Cerebellar nuclear complex (tissue), 1 donor: ENCODE data around the gene RELN.

ENCODE experiments used
- DNase-seq, 2 experiments: peaks; one replicate each; lab custom pipeline; 2025; lab: John Stamatoyannopoulos, UW

Gene RELN

GRCh38 chr7:103474956-103475355 lies 514.5 kb downstream of the RELN start:
- DNase-seq = no peak

DNA sequence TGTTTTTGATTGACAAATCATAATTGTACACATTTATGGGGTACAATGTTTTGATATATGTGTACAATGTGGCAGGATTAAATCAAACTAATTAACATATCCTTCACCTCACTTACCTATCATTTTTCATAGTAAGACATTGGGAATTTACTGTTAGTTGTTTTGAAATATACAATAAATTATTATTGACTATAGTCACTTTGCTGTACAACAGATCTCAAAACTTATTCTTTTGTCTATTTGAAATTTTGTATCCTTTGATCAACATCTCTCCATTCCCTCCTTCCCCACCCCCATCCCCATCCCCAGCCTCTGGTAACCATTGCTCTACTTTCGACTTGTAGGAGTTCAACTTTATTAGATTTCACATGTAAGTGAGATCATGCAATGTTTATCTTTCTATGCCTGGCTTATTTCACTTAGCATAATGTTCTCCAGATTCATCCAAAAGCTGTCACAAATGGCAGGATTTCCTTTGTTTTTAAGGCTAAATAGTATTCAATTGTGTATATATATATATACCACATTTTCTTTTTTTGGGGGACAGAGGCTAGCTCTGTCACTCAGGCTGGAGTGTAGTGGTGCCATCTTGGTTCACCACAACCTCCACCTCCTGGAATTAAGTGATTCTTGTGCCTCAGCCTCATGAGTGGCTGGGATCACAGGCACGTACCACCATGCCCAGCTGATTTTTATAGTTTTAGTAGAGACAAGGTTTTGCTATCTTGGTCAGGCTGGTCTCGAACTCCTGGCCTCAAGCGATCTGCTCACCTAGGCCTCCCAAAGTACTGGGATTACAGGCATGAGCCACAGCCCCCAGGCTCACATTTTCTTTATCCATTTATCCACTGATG lies 520.1 kb downstream of the RELN start:
- DNase-seq = no peak

DNA sequence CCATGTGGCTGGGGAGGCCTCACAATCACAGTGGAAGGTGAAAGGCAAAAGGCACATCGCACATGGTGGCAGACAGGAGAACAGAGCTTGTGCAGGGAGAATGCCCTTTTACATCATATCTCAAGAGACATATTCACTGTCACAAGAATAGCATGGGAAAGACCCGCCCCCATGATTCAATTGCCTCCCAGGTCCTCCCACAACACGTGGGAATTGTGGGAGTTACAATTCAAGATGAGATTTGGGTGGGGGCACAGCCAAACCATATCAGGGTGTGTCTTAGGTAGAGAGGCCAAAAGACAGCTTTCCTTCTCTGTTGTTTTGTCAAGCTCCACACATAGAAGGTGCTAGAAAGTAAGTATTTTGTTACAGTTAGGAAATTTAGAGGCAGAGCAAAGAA lies 522.6 kb downstream of the RELN start:
- no peak for DNase-seq

- DNase-seq = no peak
Observed at GRCh38 chr7:103462358-103462757, 527.1 kb downstream of the RELN start.

DNA sequence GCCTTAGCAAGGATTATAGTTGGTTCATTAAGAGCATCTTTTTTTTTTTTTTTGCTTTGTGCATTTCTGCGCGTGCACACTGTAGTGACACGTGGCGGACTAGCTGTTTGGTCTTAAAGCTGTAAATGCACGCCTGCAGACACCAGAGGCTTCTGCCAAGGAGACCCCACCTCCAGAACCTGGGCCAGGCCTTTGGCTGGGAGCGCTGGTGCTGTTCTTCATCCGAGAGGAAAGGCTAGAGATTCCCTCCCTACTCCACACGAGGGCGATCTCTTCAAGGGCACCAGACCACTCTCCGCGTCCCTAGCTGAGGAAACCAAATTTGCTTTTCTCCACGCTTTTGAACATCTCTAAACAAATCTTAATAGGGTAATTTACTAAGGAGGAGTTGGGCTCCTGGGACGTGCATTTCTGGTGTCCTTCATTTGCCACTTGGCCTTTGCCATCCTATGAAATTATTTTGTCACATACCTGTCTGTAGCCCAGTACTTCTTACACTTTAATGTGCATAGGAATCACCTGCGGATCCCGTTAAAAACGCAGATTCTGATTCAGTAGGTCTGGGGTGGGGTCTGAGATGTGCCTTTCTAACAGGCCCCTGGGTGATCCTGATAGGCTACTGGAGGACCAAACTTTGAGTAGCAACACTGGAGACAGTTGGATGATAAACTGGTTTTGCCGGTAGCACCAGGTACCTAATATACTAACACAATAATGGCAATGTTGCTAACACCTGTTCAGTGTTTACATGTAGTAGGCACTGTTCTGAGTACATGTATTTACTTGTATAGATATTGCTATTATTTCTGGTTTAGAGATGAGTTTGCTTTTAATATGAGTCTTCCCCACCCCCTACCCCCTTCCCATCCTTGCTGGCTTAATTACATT lies 542.1 kb downstream of the RELN start:
- peak in 1 of 2 experiments; percentile 54 for DNase-seq

DNA sequence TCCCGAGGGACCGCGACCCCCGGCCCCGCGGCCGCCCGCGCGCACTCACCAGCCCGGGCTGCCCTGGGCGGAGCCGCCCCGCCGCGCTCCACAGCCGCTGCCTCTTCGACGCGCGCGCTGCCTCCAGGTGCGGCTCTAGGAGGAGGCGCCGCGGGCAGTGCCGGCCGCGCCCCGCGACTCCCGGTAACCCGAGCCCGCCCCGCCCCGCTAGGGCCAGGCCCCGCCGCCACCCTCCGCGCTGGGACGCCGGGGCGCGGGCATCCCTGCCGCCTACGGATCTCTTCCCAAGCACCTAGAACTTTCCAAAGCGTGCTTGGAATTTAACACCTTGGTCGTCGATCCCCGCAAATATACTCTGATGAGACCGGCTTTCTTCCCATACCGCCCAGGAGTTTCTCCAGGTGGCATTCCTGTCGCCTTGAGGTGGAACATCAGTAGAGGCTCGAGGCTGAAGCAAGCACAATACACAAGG lies 543.4 kb downstream of the RELN start, which contains the start of gene SLC26A5:
Gene SLC26A5 (minus strand): TSS at position 159 of the 472 bp plus-strand sequence. CDS start 24,693 bp downstream, outside the sequence.
- no peak for DNase-seq

GRCh38 chr7:103445228-103446048 lies 544.0 kb downstream of the RELN start:
- no peak for DNase-seq

GRCh38 chr7:103439661-103440060 lies 549.8 kb downstream of the RELN start:
- DNase-seq = no peak

GRCh38 chr7:103437623-103438022 lies 551.8 kb downstream of the RELN start:
- DNase-seq = no peak

- no peak for DNase-seq
Observed at GRCh38 chr7:103432712-103433111, 556.7 kb downstream of the RELN start.

- no peak for DNase-seq
Observed at GRCh38 chr7:103425177-103425576, 564.3 kb downstream of the RELN start.

GRCh38 chr7:103423467-103424179 lies 565.8 kb downstream of the RELN start:
- no peak for DNase-seq
